OCI-LY7 (cell line): Measurements from ENCODE around the gene ZG16B. TPM values are rescaled to one million over a fixed set of nuclear protein-coding genes. Genes with fewer than 3 reads are reported as not detected.

Experiments
- BruUV-seq: library from RNA; stranded (reverse); fragments of 400-500 nt; replicated peaks from 2 replicates; lab custom pipeline; 2021; lab: Mats Ljungman, UMichigan
- CTCF ChIA-PET: fragments of 300-600 bp; sonication (Branson Sonifier 250); formaldehyde crosslinking; loops from one replicate; lab custom pipeline; 2022; ENCODE audit warnings: antibody characterized with exemption; ENCODE audit not compliant: unreplicated experiment; lab: Charles Lee
- POLR2A ChIA-PET: fragments of 300-600 bp; sonication (Branson Sonifier 250); formaldehyde crosslinking; loops from one replicate; lab custom pipeline; 2022; ENCODE audit warnings: antibody characterized with exemption; lab: Charles Lee
- DNase-seq: peaks from one replicate; pipeline ENCODE4 v3.0.0-alpha.2; 2015; ENCODE audit warnings: low spot score
- H2AFZ ChIP-seq: fragments of 200-600 bp; sonication (generic), shearing (Covaris generic); 2 replicates; pipeline ENCODE4 v1.6.1; 2014; ENCODE audit warnings: mild to moderate bottlenecking, antibody characterized with exemption, low read length, moderate library complexity
- H3K27ac ChIP-seq: fragments of 200-600 bp; sonication (generic); 2 replicates; pipeline ENCODE4 v1.5.1; 2014; ENCODE audit warnings: mixed run types, low read depth, mild to moderate bottlenecking, moderate library complexity, low read length, inconsistent platforms; ENCODE audit not compliant: poor library complexity, severe bottlenecking
- H3K36me3 ChIP-seq: fragments of 200-600 bp; sonication (generic); 2 replicates; pipeline ENCODE4 v1.6.1; 2014; ENCODE audit warnings: mild to moderate bottlenecking, antibody characterized with exemption, low read length, moderate library complexity, mixed read lengths; ENCODE audit not compliant: insufficient read depth
- H3K4me1 ChIP-seq: fragments of 200-600 bp; sonication (generic); 2 replicates; pipeline ENCODE4 v1.5.1; 2014; ENCODE audit warnings: mild to moderate bottlenecking, low read length; ENCODE audit not compliant: insufficient read depth, poor library complexity, severe bottlenecking
- H3K4me2 ChIP-seq: fragments of 200-600 bp; sonication (generic); 2 replicates; pipeline ENCODE4 v1.6.1; 2014; ENCODE audit warnings: mild to moderate bottlenecking, low read length
- H3K4me3 ChIP-seq: fragments of 200-600 bp; sonication (generic); 2 replicates; pipeline ENCODE4 v1.5.1; 2014; ENCODE audit warnings: mild to moderate bottlenecking, low read depth, low read length; ENCODE audit not compliant: poor library complexity, severe bottlenecking
- H3K79me2 ChIP-seq: fragments of 200-600 bp; sonication (generic); 2 replicates; pipeline ENCODE4 v1.6.1; 2016; ENCODE audit warnings: low read depth, mild to moderate bottlenecking, low read length, moderate library complexity, mixed read lengths; ENCODE audit not compliant: insufficient read depth
- H3K9me2 ChIP-seq: fragments of 200-600 bp; sonication (generic); 2 replicates; pipeline ENCODE4 v1.6.1; 2016; ENCODE audit warnings: mild to moderate bottlenecking, low read length, mixed read lengths; ENCODE audit not compliant: insufficient read depth
- H3K9me3 ChIP-seq: fragments of 200-600 bp; sonication (generic); 2 replicates; pipeline ENCODE4 v1.6.1; 2014; ENCODE audit warnings: mild to moderate bottlenecking, mixed run types, low read length, mixed read lengths
- H4K20me1 ChIP-seq: fragments of 200-600 bp; sonication (generic); 2 replicates; pipeline ENCODE4 v1.6.1; 2014; ENCODE audit warnings: mild to moderate bottlenecking, antibody characterized with exemption, low read length, moderate library complexity, mixed read lengths; ENCODE audit not compliant: insufficient read depth
- EZH2phosphoT487 ChIP-seq: fragments of 200-600 bp; sonication (generic); IDR thresholded peaks from 2 replicates; pipeline ENCODE4 v1.6.1; 2018; ENCODE audit warnings: low read depth, borderline replicate concordance, mild to moderate bottlenecking, mixed run types, antibody characterized with exemption, low read length, moderate library complexity, mixed read lengths
- intact Hi-C: fragments of 100-400 bp; cut with micrococcal nuclease; formaldehyde crosslinking; loops from one replicate; pipeline ENCODE4 v1.10.0; 2022; ENCODE audit not compliant: unreplicated experiment
- total RNA-seq, 2 experiments: library from RNA; depleted of rRNA in 1 of 2; stranded (reverse); fragments of >200 nt in 1 of 2; shearing (Covaris generic) in 1 of 2; gene quantifications; 2 replicates each; pipeline ENCODE4 v1.2.3, GENCODE V29; 2014 to 2022
- TF ChIP-seq, protein P1 (sequence below): fragments of 200-600 bp; sonication (generic); conservative IDR thresholded peaks from 2 replicates; pipeline ENCODE4 v1.5.1; 2014; ENCODE audit warnings: mild to moderate bottlenecking, antibody characterized with exemption, low read length, moderate library complexity, mixed read lengths

The ZG16B gene
- total RNA-seq, 2 experiments from 2014 or later, result 2.5 to 4.0 TPM

GRCh38 chr16:2820836-2821486 is 9.1 kb upstream of the ZG16B start:
- no peak overlapping the region for H2AFZ ChIP-seq
- peaks cover 14% of the 10 kb centered on the region for H3K4me1 ChIP-seq
- CTCF ChIA-PET, result no interaction called here
- H3K9me2 ChIP-seq, result no peaks in the 10 kb centered on the region
- no peak for DNase-seq
- no peak for TF ChIP-seq EZH2phosphoT487
- TF ChIP-seq, protein P1, sequence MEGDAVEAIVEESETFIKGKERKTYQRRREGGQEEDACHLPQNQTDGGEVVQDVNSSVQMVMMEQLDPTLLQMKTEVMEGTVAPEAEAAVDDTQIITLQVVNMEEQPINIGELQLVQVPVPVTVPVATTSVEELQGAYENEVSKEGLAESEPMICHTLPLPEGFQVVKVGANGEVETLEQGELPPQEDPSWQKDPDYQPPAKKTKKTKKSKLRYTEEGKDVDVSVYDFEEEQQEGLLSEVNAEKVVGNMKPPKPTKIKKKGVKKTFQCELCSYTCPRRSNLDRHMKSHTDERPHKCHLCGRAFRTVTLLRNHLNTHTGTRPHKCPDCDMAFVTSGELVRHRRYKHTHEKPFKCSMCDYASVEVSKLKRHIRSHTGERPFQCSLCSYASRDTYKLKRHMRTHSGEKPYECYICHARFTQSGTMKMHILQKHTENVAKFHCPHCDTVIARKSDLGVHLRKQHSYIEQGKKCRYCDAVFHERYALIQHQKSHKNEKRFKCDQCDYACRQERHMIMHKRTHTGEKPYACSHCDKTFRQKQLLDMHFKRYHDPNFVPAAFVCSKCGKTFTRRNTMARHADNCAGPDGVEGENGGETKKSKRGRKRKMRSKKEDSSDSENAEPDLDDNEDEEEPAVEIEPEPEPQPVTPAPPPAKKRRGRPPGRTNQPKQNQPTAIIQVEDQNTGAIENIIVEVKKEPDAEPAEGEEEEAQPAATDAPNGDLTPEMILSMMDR, result no peak
- H3K79me2 ChIP-seq, result peaks cover 10% of the 10 kb centered on the region; the same call in 1 of the 2 replicates
- H3K4me3 ChIP-seq, result no peak overlapping the region
- POLR2A ChIA-PET, result no interaction called here
- no peaks in the 10 kb centered on the region for H3K9me3 ChIP-seq
- H3K27ac ChIP-seq, result no peak overlapping the region
- no peak overlapping the region for H3K4me2 ChIP-seq
- H4K20me1 ChIP-seq, result no peaks in the 10 kb centered on the region
- BruUV-seq, result no TSS peak
- intact Hi-C loops, result no loop called here
- no peaks in the 10 kb centered on the region for H3K36me3 ChIP-seq

GRCh38 chr16:2821487-2822157 is 8.5 kb upstream of the ZG16B start:
- H3K27ac ChIP-seq, result no peak overlapping the region
- no peak for TF ChIP-seq EZH2phosphoT487
- TF ChIP-seq, protein P1, result no peak
- no TSS peak for BruUV-seq

DNA sequence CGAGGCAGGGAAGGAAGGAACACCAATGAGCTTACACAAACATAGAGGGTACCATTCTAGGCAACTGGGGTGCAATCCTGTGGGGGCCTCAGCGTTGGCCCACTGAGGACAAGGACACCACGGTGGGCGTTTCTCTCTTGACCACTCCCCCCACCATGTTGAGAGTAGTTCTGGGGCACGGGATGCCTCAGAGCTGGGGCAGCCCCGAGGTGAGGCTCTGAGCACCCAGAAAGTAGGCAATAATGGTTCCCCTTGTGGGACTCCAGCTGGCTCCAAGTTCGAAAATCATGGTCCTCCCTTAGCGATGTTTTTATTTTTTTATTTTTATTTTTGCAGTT is 8.0 kb upstream of the ZG16B start:
- intact Hi-C loops, result no loop called here
- H3K79me2 ChIP-seq, result peaks cover 6% of the 10 kb centered on the region; the same call in 1 of the 2 replicates
- BruUV-seq, result no TSS peak
- H4K20me1 ChIP-seq, result no peaks in the 10 kb centered on the region
- H3K4me3 ChIP-seq, result no peak overlapping the region
- TF ChIP-seq, protein P1, result no peak
- TF ChIP-seq EZH2phosphoT487, result no peak
- no peak for DNase-seq
- H3K9me3 ChIP-seq, result no peaks in the 10 kb centered on the region
- ChIA-PET CTCF (interaction anchor here (1.2 kb wide), 1 partner anchor 9 kb away, joined by 3 read pairs; no protein-coding TSS in a partner anchor), POLR2A (no interaction called here)
- no peak overlapping the region for H3K4me2 ChIP-seq
- H3K27ac ChIP-seq, result no peak overlapping the region
- H3K4me1 ChIP-seq, result peaks cover 6% of the 10 kb centered on the region
- no peaks in the 10 kb centered on the region for H3K9me2 ChIP-seq
- H2AFZ ChIP-seq, result no peak overlapping the region
- no peaks in the 10 kb centered on the region for H3K36me3 ChIP-seq

More at GRCh38 chr16:2821487-2822157, 8.5 kb upstream of the ZG16B start:
- no peaks in the 10 kb centered on the region for H3K9me2 ChIP-seq
- H3K4me1 ChIP-seq, result peaks cover 9% of the 10 kb centered on the region
- no peak overlapping the region for H2AFZ ChIP-seq
- H3K79me2 ChIP-seq, result peaks cover 8% of the 10 kb centered on the region; the same call in 1 of the 2 replicates
- DNase-seq, result no peak
- H3K4me2 ChIP-seq, result no peak overlapping the region
- no peaks in the 10 kb centered on the region for H3K9me3 ChIP-seq
- no peak overlapping the region for H3K4me3 ChIP-seq
- ChIA-PET POLR2A (no interaction called here), CTCF (interaction anchor here (1.2 kb wide), 1 partner anchor 10 kb away, joined by 3 read pairs; no protein-coding TSS in a partner anchor)
- no peaks in the 10 kb centered on the region for H4K20me1 ChIP-seq
- H3K36me3 ChIP-seq, result no peaks in the 10 kb centered on the region
- intact Hi-C loops, result no loop called here
